Type B pancreatic cell (in vitro differentiated cells): ENCODE results near the gene ZNF112. TPM values are rescaled to one million over a fixed set of nuclear protein-coding genes. Genes with fewer than 3 reads are reported as not detected.
A peak's percentile ranks its signal among the peaks of the same experiment; 100 is the strongest.

ENCODE experiments used
- DNase-seq: peaks from one replicate; pipeline ENCODE4 v3.0.0; 2021; ENCODE audit warnings: mixed read lengths; ENCODE audit not compliant: unreplicated experiment; ENCODE audit errors: extremely low spot score
- H3K27ac Mint-ChIP-seq: 2 replicates; pipeline ENCODE4 v1.8.0; 2021; ENCODE audit warnings: mild to moderate bottlenecking, mixed read lengths
- H3K27me3 Mint-ChIP-seq: 2 replicates; pipeline ENCODE4 v1.8.0; 2021; ENCODE audit warnings: mixed read lengths
- H3K36me3 Mint-ChIP-seq: 2 replicates; pipeline ENCODE4 v1.8.0; 2021; ENCODE audit warnings: mixed read lengths
- H3K4me1 Mint-ChIP-seq: one replicate; pipeline ENCODE4 v1.8.0; 2021; ENCODE audit warnings: mixed read lengths; ENCODE audit not compliant: unreplicated experiment
- H3K4me3 Mint-ChIP-seq: 2 replicates; pipeline ENCODE4 v1.8.0; 2021; ENCODE audit warnings: mild to moderate bottlenecking, mixed read lengths
- H3K9me3 Mint-ChIP-seq: 2 replicates; pipeline ENCODE4 v1.8.0; 2021; ENCODE audit warnings: mixed read lengths
- total RNA-seq: library from RNA; stranded (reverse); gene quantifications from 2 replicates; pipeline ENCODE4 v1.2.1, GENCODE V29; 2021; ENCODE audit warnings: low replicate concordance
- TF ChIP-seq, protein P1 (sequence below): fragments of 200-600 bp; sonication (generic); conservative IDR thresholded peaks from 2 replicates; pipeline ENCODE4 v1.5.0; 2021; ENCODE audit warnings: antibody characterized with exemption, mild to moderate bottlenecking

Gene ZNF112
- total RNA-seq, 1 donor from 2014 or later = 9.8 TPM

DNA sequence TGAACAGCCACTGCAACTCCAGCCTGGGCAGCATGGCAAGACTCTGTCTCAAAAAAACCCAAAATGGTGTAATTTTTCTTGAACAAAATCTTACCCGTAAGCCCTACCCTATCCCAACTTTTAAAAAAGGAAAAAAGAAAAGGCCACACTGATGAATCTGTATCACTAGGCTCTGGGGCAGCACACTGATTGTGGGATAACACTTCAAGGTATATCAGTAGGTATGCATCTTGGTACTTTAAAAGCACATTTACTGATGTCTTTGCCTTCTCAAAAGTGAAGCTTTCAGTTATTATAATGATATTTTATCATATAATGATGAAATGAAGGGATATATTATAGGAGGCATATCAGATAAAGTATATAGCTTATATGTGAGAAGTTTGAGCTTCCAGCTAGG lies 24.3 kb downstream of the ZNF112 start:
- Mint-ChIP-seq H3K36me3 (peaks cover 85% of the 10 kb centered on the region), H3K4me1 (no peaks in the 10 kb centered on the region), H3K27ac (no peak overlapping the region), H3K27me3 (no peaks in the 10 kb centered on the region), H3K4me3 (no peak overlapping the region), H3K9me3 (peaks cover 31% of the 10 kb centered on the region)
- no peak for DNase-seq
- TF ChIP-seq, protein P1, sequence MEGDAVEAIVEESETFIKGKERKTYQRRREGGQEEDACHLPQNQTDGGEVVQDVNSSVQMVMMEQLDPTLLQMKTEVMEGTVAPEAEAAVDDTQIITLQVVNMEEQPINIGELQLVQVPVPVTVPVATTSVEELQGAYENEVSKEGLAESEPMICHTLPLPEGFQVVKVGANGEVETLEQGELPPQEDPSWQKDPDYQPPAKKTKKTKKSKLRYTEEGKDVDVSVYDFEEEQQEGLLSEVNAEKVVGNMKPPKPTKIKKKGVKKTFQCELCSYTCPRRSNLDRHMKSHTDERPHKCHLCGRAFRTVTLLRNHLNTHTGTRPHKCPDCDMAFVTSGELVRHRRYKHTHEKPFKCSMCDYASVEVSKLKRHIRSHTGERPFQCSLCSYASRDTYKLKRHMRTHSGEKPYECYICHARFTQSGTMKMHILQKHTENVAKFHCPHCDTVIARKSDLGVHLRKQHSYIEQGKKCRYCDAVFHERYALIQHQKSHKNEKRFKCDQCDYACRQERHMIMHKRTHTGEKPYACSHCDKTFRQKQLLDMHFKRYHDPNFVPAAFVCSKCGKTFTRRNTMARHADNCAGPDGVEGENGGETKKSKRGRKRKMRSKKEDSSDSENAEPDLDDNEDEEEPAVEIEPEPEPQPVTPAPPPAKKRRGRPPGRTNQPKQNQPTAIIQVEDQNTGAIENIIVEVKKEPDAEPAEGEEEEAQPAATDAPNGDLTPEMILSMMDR = no peak

DNA sequence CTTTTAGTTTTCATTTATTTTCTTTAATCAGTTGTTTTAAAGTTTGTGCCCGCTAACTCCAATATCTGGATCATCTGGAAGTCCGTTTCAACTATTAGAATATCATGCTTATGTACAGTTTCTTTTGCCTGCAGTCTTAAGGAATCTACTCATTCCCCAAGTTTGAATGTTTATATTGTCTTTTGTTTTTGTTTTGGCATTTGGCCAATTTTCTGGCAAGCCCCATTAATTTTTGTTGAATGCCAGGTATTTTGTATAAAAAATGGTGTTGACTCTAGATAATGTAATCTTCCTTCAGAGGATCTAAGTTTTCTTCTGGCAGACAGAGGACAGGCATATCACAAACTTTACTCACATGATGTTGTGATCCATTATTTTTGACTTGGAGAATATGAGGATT lies 40.6 kb downstream of the ZNF112 start:
- Mint-ChIP-seq H3K4me3 (no peak overlapping the region), H3K27ac (no peak overlapping the region), H3K36me3 (peaks cover 7% of the 10 kb centered on the region), H3K27me3 (no peaks in the 10 kb centered on the region), H3K9me3 (peaks cover 15% of the 10 kb centered on the region), H3K4me1 (no peaks in the 10 kb centered on the region)
- no peak for DNase-seq
- TF ChIP-seq, protein P1 = no peak

DNA sequence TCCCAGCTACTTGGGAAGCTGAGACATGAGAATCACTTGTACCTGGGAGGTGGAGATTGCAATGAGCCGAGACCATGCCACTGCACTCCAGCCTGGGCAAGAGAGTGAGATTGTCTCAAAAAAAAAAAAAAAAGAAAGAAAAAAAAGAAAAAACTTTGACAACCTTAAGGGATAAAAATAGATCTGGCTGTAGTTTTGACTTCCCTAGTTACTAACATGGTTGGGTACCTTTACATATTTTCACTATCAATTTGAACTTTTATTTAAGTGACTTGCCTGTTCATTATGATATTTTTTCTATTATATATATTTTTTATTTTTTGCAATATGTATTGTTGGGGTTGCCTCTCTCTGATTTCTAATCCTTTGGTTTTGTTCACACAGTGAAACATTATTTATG lies 43.2 kb downstream of the ZNF112 start:
- Mint-ChIP-seq H3K4me1 (no peaks in the 10 kb centered on the region), H3K4me3 (no peak overlapping the region), H3K27me3 (no peaks in the 10 kb centered on the region), H3K36me3 (peaks cover 11% of the 10 kb centered on the region), H3K9me3 (no peaks in the 10 kb centered on the region), H3K27ac (no peak overlapping the region)
- TF ChIP-seq, protein P1 = no peak
- DNase-seq = no peak

DNA sequence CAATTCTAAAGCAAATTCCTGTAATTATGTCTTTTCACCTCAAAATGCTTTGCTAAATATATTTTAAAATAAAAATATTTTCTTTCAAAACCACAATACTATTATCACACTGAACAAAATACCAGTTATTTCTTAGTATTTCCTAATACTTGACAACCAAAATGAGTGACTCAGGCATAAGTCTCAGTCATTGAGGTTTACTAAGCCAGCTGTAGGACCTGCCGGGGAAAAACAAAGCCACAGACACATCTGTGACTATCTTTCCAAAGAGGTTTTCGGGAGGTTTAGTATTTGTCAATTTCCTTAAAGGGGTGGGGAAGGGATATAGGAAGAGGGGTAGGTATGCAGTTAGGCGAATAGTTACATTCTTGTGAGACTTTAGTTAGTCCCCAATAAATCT lies 48.5 kb downstream of the ZNF112 start:
- H3K4me3 Mint-ChIP-seq = no peak overlapping the region
- H3K27me3 Mint-ChIP-seq = no peaks in the 10 kb centered on the region
- TF ChIP-seq, protein P1 = no peak
- peaks cover 8% of the 10 kb centered on the region for H3K4me1 Mint-ChIP-seq
- no peak for DNase-seq
- no peak overlapping the region for H3K27ac Mint-ChIP-seq
- H3K9me3 Mint-ChIP-seq = no peaks in the 10 kb centered on the region
- peaks cover 3% of the 10 kb centered on the region for H3K36me3 Mint-ChIP-seq

DNA sequence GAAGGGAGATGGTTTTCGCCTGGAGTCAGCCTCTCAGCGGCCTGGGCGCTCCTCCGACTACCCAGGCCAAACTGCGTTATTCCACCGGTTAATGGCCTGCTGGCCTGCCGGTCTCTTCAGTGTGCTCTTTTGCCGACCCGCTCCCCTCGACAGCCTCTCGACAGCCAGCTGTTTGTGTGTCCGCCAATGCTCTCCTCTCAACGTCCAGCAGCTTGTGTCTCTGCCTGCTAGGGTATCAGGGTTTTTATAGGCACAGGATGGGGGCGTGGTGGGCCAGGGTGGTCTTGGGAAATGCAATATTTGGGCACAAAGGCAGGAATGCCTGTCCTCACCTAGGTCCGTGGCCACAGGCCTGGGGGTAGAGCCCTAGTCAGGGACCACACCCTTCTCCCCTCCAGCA lies 50.2 kb downstream of the ZNF112 start:
- peaks cover 8% of the 10 kb centered on the region for H3K36me3 Mint-ChIP-seq
- H3K4me3 Mint-ChIP-seq = no peak overlapping the region
- peaks cover 8% of the 10 kb centered on the region for H3K4me1 Mint-ChIP-seq
- H3K27ac Mint-ChIP-seq = no peak overlapping the region
- no peaks in the 10 kb centered on the region for H3K9me3 Mint-ChIP-seq
- DNase-seq = no peak
- no peaks in the 10 kb centered on the region for H3K27me3 Mint-ChIP-seq
- TF ChIP-seq, protein P1 = no peak

DNA sequence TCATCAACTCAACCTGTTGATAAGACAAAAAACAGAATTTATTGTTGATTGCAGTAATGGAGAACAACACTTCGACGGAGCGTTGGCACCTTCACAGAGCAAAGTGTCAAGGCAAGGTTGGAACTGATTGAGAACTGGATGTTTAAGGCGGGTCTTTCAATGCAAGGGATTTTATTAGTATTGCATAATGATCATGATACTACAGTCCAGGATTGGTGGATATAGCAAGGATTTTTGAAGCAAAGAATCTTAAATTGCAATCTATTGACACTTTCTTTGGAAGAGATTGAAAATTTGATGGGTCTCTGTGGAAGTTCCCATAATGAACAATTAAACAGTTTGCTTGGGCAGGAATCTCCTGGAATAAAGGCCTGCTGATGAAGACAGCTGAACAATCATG lies 51.0 kb downstream of the ZNF112 start:
- Mint-ChIP-seq H3K27me3 (no peaks in the 10 kb centered on the region), H3K4me3 (peak overlapping the region; percentile 95), H3K4me1 (peaks cover 8% of the 10 kb centered on the region), H3K9me3 (no peaks in the 10 kb centered on the region), H3K27ac (no peak overlapping the region), H3K36me3 (peaks cover 13% of the 10 kb centered on the region)
- TF ChIP-seq, protein P1 = no peak
- no peak for DNase-seq
